ENCODE data around the gene KLHL24.
"Not testable (repeated sequence)": the region's sequence is repeated elsewhere in the genome, so short reads cannot be mapped to it uniquely, and the experiment has no call there.

The KLHL24 gene

GRCh38 chr3:183635107-183635430, 354 bp upstream of the KLHL24 start:
- no peak for DNase-seq

GRCh38 chr3:183636221-183637105, 1.0 kb downstream of the KLHL24 start:
- peak; percentile 94 for DNase-seq

GRCh38 chr3:183637106-183637486, 1.7 kb downstream of the KLHL24 start:
- no peak for DNase-seq

GRCh38 chr3:183637633-183638032, 2.2 kb downstream of the KLHL24 start:
- not testable (repeated sequence) for DNase-seq

GRCh38 chr3:183638101-183638852, 2.9 kb downstream of the KLHL24 start:
- DNase-seq: no peak

- not testable (repeated sequence) for DNase-seq
Measured at GRCh38 chr3:183640635-183641034, 5.2 kb downstream of the KLHL24 start.

GRCh38 chr3:183641882-183642281, 6.5 kb downstream of the KLHL24 start:
- no peak for DNase-seq

- no peak for DNase-seq
Measured at GRCh38 chr3:183644244-183644643, 8.8 kb downstream of the KLHL24 start.

- DNase-seq: no peak
Measured at GRCh38 chr3:183645254-183645653, 9.8 kb downstream of the KLHL24 start.

- no peak for DNase-seq
Measured at GRCh38 chr3:183650554-183650953, 15.1 kb downstream of the KLHL24 start.

GRCh38 chr3:183653209-183654064, 18.0 kb downstream of the KLHL24 start:
- DNase-seq: no peak

GRCh38 chr3:183654727-183655126, 19.3 kb downstream of the KLHL24 start:
- DNase-seq: no peak

- no peak for DNase-seq
Measured at GRCh38 chr3:183662099-183662498, 26.7 kb downstream of the KLHL24 start.

- DNase-seq: no peak
Measured at GRCh38 chr3:183664913-183665381, 29.5 kb downstream of the KLHL24 start.

GRCh38 chr3:183680061-183680460, 44.6 kb downstream of the KLHL24 start:
- DNase-seq: no peak

- DNase-seq: no peak
Measured at GRCh38 chr3:183687705-183688104, 52.3 kb downstream of the KLHL24 start.

- no peak for DNase-seq
Measured at GRCh38 chr3:183688874-183689273, 53.5 kb downstream of the KLHL24 start.

- DNase-seq: not testable (repeated sequence)
Measured at GRCh38 chr3:183689621-183690020, 54.2 kb downstream of the KLHL24 start.

- DNase-seq: no peak
Measured at GRCh38 chr3:183690402-183690995, 55.1 kb downstream of the KLHL24 start.

GRCh38 chr3:183692436-183692835, 57.0 kb downstream of the KLHL24 start:
- no peak for DNase-seq

GRCh38 chr3:183695569-183696364, 60.3 kb downstream of the KLHL24 start:
- no peak for DNase-seq

- DNase-seq: no peak
Measured at GRCh38 chr3:183697123-183697609, 61.7 kb downstream of the KLHL24 start.

All from central memory CD4-positive, alpha-beta T cell (primary cell).